HG03108 (cell line): Measurements from ENCODE around the gene CAMK2N1.
"Not testable (repeated sequence)": the region's sequence is repeated elsewhere in the genome, so short reads cannot be mapped to it uniquely, and the experiment has no call there.

Source experiments
- ATAC-seq: cut with Tn5 transposase; IDR thresholded peaks from one replicate; pipeline ENCODE4 v1.9.1; 2021; ENCODE audit warnings: moderate library complexity; ENCODE audit not compliant: unreplicated experiment

The CAMK2N1 gene

GRCh38 chr1:20496725-20497383 is 10.8 kb upstream of the CAMK2N1 start:
- ATAC-seq = not testable (repeated sequence)

DNA sequence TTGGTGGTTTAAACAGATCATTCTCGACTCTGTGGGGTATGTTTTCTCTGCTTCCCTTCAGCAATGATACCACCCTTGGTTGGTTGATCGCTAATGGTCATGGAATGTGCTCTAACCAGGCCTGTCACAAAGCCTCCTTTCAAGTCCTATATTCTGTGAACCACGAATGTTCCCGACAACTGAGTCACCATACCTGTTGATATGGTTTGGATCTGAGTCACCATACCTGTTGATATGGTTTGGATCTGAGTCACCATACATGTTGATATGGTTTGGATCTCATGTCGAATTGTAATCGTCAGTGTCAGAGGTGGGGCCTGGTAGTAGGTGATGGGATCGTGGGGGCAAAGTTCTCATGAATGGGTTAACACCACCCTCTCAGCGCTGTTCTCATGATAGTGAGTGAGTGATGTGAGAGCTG is 10.2 kb upstream of the CAMK2N1 start:
- ATAC-seq = no peak

GRCh38 chr1:20495661-20496060 is 9.7 kb upstream of the CAMK2N1 start:
- ATAC-seq = no peak

- ATAC-seq = no peak
Observed at GRCh38 chr1:20494609-20495311, 8.8 kb upstream of the CAMK2N1 start.

GRCh38 chr1:20493839-20494608 is 8.0 kb upstream of the CAMK2N1 start:
- ATAC-seq = no peak

GRCh38 chr1:20493309-20493708 is 7.3 kb upstream of the CAMK2N1 start:
- no peak for ATAC-seq

DNA sequence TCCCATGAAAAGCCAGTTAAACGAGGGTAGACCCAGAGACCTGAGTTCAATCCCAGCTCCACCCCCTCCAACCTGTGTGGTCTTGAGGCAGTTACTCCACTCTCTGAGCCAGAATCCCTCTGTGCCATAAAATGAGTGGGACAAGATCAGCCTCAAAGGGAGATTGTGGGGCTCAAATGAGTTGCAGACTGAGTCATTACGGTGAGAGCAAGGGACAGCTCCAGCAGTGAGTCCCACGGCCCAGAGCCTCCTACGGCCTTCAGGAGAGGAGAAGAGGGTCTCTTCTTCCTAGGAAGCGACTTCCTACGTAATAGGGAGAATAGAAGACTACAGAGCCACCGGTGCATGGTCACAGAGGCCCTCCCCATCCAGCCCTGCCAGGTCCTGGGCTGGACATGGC is 6.7 kb upstream of the CAMK2N1 start:
- ATAC-seq = no peak

DNA sequence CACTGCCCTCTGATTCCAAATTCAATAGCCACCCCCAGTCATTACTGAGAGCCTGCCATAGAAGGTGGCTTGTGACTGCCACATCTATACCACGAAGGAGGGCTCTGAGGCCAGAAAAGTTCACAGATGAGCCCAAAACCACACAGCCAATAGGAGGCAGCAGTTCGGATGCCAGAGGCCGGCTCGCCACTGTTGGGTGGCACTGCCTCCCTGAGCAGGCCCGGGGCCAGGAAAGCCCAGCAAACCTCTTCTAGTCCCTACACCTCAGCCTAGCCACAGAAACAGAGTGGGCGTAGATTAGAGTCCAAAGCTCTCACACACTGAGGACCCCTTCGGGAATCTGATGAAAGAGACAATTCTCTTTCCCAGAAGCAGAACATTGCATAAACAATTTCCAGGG is 5.9 kb upstream of the CAMK2N1 start:
- ATAC-seq = no peak

GRCh38 chr1:20491178-20491577 is 5.2 kb upstream of the CAMK2N1 start:
- no peak for ATAC-seq

DNA sequence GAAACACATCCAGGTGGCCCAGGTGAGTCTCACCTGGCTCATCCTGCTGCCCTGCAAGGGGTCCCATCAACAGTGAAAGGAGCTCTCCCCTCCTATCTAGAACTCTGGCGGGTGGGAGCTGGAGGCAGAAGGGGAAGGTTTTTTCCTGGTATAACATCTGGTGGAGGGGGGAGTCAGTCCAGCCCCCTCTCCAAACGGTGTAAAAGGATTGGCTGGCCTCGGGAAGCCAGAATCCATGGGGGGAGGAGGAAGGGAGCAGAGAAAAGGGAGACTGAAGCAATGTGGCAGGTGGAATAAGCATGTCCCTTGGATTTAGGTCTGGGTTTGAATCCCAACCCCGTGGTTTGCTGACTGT is 1.2 kb upstream of the CAMK2N1 start:
- no peak for ATAC-seq

DNA sequence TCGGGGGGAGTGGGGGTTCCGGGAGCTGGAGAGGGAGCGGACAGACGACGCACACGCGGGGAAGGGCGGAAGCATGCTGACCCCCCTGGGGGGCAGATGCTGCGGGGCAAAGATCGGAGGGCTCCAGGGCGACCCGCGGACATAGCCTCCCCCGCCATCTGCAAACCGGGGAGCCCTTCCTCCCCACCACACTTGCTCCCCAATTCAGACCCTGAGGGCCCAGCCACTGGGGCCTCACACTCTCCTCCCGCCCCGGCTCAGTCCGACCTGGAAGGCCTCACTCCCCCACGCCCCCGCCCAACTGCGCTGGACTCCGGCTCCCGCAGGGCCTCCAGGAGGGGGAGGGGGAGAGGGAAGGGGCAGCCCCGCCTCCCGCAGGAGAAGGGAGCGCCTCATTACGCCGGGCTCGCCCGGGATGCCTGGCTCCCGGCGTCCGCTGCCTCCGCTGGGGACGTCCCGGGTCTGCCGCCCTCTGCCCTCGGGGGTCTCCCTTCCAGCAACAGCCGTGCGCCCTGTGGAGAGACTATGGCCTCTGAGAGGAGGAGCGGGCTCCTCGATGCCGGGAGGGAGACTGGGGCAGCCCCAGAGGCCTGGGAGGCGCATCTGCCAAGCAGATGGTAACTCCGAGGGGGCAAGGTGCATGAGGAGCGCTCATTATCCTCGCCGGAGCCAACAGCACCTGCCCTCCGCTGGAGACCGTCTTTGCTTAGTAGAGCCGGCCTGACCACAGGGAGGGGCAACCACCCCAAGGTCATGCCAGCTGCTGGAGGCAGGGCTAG is 636 bp upstream of the CAMK2N1 start:
- ATAC-seq = no peak

GRCh38 chr1:20484519-20485462 is 1.2 kb downstream of the CAMK2N1 start:
- no peak for ATAC-seq

GRCh38 chr1:20483833-20484518 is 2.0 kb downstream of the CAMK2N1 start:
- ATAC-seq = no peak

DNA sequence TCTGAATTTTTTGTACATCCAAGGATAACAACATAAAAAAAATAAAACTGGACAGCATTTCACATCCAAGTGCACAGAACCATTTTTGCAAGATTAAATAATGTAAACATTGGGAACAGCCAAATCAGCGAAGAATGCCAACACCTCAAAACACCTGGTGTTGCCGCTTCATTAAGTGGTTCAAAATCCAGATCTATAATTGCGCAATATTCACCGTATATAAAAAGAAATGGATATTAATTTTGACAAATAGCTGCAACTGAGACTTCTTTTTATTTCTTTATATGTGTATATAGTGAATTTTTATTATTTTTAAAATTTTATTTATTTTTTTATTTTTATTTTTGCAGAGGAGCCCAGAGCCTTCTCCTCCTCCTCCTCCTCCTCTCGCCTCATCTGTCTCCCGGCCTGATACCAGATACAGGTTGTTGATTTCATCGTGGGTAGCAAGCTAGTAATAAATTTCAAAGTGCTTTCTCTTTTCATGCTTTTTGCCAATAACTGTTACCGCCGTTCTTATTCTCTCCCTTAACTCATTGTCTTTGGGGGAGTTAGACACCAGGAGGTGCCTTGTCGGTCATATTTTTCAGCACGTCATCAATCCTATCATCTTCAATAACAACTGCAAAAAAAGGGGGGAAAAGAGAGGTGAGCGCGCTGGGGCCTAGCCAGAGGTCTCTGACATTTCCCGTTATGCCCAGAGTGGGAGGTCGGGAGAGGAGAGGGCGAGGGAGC is 2.7 kb downstream of the CAMK2N1 start:
- no peak for ATAC-seq

- no peak for ATAC-seq
Observed at GRCh38 chr1:20481643-20482498, 4.1 kb downstream of the CAMK2N1 start.

DNA sequence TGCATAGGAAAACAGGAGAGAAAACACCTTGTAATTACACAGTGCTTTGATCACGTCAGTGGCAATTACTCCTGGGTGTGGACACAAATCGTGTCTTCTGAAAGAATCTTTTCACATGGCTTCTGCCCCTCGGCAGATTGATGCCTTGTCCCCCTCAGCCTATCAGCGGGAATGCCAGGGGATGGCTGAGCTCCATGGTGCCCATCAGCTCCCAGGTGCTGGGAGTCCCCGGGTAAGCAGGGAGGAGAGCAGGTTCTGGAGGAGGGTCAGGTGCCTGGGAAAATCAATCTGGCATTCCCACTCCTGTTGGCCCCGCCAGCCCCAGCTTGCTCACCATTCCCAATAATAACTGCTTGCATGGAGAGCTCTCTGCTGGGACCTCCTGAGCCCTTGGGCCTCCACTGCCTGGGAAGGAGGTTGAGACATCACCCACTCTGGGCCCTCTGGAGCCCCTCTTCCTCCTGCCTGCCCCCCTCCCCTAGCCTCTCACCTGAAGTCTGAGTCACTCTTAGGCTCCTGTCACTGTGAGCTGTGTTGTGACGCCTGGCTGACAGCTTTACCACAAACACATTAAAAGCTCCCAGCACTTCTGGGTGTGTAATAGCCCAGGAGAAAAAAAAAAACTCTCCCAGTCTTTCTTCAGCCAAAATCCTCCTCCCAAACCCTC is 4.9 kb downstream of the CAMK2N1 start:
- ATAC-seq = no peak

DNA sequence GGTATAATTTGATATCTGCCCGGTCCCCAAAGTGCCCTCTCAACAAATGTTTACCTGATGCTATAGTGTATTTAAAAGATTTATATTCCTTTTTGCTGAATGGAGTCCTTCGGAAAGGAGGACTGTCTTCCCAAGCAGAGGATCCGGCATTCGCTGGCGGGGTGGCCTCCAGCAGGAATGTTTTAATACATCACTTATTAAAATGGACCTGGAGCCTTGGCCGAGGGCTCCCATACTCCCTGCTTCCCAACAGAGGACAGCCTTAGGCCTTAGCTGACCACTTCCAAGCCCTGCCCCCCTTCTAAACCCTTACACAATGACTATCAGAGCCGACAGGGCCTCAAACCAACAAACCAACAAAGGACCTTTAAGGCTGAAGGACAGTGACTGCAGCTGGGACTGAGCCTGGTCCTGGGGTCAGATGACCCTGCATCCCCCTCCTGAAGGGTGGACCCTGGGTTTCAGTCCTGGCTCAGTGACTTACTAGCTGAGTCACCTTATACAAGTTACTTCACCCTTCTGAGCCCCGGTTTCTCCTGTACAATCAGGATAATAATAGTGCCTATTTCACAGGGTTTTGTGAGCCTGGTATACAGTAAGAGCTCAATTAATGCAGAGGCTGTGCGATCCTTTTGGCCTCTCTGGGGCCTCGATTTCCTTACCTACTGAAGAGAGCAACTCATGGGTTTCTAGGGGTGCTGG is 5.6 kb downstream of the CAMK2N1 start:
- no peak for ATAC-seq
